HG02970 (cell line): Measurements from ENCODE around the gene KRTAP5-11.
"Not testable (repeated sequence)": the region's sequence is repeated elsewhere in the genome, so short reads cannot be mapped to it uniquely, and the experiment has no call there.

Experiments
- ATAC-seq: cut with Tn5 transposase; IDR thresholded peaks from one replicate; pipeline ENCODE4 v1.9.1; 2021; ENCODE audit warnings: mild to moderate bottlenecking, moderate library complexity, moderate number of reproducible peaks; ENCODE audit not compliant: unreplicated experiment, low FRiP score

The KRTAP5-11 gene

DNA sequence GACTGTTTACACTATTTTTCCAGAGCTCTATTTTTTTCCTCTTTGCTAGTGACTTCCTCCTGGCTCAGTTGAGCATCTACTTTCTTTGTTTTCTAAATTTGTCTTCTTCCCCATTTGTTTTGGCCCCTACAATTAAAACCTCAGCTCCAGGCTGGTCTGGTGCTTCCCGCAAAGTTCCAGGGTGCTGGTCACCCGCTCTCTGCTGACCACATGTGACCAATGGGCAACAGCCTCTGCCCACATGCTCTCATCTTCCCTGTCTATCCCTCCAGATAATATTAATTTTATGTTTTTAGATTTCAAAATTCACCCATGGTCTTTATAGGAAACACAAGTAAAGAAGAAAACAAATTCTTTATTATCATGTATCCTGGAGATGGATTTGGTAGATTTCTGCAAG is 294 bp upstream of the KRTAP5-11 start:
- not testable (repeated sequence) for ATAC-seq

DNA sequence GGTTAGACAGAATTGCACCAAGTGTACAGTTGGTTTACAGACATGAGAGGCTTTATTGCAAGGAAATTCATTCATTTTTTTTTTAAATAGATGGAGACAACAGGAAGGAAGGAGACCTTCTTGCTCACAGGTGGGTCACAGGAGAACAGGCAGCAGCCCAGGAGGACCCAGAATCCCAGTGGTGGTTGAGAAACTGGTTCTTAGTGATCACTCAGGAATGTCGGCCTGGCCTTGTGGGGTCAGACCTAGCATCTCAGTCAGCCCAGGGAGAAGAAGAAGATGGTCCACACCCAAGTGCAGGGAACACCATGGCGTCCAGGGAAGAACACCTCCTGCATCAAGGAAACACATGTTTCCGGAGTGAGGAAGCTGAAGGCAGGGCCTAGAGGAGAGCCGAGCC is 849 bp downstream of the KRTAP5-11 start:
- no peak for ATAC-seq

DNA sequence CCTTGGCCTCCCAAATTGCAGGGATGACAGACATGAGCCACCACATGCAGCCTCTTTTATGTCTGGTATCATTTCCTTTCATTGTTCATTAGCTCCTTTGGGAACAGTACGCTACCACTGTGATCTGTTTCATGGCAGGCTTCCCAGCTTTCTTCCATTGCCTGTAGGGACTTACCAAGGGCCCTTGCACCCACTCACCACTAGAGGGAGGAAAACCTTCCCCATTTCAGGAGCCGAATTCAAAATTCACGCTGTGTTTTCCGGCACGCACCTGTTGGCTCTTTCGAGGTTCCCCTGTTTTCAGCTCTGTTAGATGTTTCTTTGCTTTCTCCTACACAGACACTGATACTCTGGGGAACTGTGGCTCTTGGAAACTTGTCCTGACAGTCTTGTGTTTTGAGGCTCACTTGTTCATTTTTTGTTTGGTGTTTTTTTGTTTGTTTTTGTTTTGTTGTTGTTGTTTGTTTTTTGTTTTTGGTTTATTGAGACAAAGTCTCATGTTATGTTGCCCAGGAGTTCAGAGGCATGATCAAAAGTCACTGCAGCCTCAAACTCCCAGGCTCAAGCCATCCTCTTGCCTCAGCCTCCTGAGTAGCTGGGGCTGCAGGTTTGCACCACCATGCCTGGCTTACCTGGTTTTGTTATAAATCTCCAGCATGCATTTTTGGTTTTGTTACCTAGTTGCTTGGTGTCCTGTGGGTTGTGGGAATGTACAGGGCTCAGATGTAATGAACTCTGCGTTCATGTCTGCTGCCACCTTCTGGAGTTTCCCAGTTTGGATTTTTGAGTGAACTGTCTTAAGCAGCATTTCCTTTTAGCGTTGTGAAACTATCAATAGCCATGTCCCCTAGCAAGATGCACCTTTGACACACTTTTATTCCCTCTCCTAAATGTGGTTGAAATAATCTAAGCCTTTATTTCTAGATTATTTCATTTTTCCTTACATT is 2.3 kb downstream of the KRTAP5-11 start:
- no peak for ATAC-seq

DNA sequence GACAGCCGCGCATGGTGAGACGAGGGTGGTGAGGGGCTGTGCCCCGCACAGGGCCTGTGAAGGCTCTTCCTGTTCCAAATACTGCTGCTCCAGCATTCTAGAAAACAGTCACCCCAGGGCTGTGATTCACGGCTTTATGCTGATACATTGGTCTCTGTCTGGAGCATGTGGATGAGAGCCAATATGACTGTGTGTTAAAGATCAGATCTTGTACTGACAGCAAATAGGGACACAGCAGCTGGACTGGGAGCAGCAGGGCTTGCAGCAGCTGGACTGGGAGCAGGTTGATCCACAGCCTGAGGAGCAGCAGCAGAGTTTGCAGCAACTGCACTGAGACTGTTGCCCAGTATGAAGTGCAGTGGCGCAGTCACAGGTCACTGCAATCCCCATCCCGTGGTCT is 3.2 kb downstream of the KRTAP5-11 start:
- ATAC-seq: not testable (repeated sequence)

DNA sequence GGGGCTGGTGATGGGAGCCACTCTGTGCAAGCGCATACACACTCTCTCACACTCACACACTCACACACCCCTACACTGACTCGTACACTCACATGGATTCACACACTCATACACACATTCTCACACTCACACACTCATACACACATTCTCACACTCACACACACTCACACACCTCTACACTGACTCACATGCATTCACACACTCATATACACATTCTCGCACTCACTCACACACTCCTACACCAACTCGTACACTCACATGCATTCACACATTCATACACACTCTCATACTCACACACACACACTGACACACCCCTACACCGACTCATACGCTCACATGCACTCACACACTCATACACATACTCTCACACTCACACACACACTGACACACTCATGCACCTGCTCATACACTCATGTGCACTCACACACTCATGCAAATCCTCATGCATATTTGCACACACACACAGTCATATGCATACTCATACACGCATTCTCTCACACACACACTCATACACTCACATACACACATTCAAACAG is 5.1 kb downstream of the KRTAP5-11 start:
- no peak for ATAC-seq

DNA sequence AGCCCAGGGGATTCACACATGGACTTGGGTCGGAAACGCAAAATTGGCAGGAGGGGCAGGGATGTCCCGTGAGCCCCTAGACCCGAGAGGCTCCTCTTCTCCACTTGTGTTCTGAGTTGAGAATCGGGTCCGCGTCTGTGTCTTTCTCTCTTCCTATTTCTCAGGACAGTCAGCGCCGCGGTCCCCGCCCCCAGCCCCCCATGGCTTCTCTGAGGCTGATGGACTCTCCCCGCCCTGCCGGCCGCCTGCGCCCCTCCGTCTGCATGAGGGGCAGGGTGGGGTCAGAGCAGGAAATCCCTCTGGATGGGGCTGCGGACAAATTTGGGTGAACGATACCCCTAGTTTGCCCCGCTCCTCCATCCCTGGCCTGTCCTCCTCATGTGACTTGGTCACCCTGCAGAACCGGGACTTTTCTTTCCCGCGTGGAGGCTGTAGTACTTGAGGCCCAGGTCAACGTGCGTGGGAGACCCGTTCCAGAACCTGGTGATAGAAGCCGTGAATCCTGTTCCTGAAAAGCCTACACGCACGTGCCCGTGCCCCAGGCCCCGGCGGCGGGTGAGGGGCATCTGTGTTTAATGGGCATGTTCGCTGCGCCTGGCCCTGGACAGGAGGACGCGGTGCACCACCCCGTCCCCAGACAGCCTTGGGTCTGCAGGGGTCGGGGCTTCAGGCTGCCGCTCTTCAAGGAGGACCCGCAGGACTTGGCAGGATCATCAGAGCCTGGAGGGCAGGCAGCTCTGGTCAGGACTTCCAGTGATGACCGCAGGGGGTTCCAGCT is 5.8 kb downstream of the KRTAP5-11 start:
- ATAC-seq: not testable (repeated sequence)

DNA sequence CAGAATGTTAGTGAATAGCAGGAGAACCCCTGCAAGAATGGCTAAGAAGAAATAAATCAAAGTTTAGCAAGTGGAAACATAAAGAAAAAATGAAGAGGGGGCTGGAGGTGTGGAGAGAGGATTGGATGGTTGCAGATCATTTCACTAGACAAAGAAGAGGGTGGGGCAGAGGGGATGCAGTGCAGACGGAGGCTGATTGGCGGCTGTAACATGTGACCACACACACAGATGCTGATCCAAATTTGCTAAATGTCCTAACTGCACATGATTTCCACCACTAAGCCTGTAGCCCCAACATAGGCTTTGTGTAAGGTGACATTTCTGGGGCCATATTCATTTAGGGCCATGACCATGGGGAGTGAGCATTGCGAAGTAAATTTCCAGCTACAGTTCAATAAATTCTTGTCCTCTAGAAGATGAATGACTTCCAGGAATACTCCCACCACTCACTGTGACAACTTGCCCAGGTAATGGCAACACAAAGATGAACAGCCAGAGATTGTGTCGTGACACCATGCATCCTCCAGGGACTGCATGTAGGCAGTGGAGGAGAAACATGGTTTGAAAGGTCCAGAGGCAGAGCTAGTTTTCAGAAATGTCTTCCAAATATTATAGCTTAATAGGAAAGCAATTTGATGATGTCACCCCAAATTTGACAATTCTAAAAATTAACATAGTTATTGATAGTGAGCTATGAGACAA is 6.8 kb downstream of the KRTAP5-11 start:
- ATAC-seq: no peak

DNA sequence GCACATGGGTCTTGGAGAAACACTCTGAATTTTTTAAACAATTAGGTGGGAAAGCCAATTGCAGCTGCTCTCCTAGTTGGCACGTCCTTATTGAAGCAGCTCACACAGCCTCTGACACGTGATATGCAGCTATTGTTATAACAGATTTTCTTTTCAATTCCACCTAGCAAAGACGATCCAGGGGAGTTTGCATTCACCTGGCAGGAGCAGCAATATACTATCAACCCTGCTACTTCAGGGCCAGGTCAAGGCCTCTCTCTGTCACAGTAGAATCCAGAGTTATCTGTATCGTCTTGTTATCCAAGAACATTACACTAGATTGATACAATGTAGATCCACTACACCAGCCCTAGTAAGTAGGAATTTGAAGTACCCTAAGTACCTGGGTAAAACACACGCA is 8.3 kb downstream of the KRTAP5-11 start:
- no peak for ATAC-seq

DNA sequence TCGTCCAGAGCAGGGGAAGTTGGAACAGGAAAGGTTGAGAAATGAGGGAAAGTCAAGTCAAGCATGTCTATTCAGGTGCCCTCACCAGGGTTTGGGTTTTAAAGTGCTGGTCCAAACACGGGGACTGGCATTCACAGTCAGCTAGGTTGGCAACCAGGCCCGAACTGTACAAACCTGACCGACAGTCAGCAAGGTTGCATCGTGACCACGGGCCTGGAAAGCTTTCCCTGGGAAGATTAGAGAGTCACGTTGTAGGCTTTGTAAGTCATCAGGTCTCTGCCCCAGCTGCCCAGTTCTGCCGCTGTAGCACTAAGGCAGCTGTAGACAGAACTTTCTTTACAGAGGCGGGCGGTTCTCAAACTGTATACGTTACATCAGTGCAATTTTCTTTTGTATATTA is 9.9 kb downstream of the KRTAP5-11 start:
- no peak for ATAC-seq

DNA sequence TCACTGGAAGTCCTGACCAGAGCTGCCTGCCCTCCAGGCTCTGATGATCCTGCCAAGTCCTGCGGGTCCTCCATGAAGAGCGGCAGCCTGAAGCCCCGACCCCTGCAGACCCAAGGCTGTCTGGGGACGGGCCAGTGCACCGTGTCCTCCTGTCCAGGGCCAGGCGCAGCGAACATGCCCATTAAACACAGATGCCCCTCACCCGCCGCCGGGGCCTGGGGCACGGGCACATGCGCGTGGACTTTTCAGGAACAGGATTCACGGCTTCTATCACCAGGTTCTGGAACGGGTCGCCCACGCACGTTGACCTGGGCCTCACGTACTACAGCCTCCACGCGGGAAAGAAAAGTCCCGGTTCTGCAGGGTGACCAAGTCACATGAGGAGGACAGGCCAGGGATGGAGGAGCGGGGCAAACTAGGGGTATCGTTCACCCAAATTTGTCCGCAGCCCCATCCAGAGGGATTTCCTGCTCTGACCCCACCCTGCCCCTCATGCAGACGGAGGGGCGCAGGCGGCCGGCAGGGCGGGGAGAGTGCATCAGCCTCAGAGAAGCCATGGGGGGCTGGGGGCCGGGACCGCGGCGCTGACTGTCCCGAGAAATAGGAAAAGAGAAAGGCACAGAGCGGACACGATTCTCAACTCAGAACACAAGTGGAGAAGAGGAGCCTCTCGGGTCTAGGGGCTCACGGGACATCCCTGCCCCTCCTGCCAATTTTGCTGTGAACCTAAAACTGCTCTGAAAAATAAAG is 11.4 kb downstream of the KRTAP5-11 start:
- ATAC-seq: not testable (repeated sequence)

DNA sequence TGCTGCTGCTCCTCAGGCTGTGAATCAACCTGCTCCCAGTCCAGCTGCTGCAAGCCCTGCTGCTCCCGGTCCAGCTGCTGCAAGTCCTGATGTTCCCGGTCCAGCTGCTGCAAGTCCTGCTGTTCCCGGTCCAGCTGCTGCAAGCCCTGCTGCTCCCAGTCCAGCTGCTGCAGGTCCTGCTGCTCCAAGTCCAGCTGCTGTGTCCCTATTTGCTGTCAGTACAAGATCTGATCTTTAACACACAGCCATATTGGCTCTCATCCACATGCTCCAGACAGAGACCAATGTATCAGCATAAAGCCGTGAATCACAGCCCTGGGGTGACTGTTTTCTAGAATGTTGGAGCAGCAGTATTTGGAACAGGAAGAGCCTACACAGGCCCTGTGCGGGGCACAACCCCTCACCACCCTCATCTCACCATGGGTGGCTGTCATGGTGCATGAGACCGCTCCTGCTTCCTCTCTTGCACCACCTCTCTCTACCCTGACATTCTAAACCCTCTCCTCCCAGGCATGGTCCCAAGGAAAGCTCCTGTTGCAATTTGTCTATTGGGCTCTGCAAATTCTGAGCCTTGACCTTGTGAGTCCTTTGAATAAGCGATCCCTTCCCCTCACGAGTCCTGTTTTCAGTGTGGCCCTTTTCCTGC is 13.8 kb downstream of the KRTAP5-11 start:
- ATAC-seq: no peak

DNA sequence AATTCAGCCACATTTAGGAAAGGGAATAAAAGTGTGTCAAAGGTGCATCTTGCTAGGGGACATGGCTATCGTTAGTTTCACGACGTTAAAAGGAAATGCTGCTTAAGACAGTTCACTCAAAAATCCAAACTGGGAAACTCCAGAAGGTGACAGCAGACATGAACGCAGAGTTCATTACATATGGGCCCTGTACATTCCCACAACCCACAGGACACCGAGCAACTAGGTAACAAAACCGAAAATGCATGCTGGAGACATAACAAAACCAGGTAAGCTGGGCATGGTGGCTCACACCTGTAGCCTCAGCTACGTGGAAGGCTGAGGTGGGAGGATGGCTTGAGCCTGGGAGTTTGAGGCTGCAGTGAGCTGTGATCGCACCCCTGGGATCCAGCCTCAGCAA is 15.0 kb downstream of the KRTAP5-11 start:
- not testable (repeated sequence) for ATAC-seq

DNA sequence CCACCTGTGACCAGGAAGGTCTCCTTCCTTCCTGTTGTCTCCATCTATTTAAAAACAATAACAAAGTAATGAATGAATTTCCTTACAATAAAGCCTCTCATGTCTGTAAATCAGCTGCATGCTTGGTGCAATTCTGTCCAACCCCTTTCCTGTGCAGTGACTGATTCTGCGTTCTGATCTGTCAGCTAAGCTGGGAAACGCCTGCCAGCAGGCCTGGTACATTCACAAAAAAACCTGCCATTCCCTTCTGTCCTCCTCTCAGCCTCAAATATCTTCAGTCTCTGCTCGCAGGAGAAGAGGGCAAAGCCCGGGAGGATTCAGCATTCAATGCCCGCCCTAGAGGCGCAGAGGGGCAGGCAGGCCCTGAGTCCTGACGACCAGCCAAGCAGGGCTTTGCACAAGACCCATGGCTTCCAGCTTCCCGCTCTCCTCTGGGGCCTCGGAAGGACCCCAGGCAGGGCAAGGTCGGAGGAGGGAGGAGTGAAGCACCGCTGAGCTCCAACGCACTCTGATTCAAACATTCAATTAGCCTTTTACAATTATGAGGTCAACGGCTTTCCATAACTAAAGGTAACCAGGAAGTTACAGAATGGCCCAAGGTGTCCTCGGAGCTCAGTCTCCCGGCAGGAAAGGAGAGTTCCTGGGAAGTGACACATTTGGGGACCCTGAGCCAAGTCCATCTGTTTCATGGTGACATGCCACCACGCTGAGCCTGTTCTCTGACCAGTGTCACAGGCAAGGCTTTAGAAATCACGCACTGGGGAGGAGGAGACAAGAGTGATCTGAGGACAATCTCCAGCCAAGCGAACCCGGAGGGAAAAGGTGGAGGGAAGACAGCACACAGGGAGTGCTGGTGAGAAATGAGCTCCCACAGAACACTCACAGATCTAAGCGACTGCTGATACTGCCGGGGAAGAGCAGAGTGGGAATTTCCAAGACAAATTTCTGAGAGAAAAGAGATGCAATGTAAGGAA is 15.8 kb downstream of the KRTAP5-11 start:
- not testable (repeated sequence) for ATAC-seq

DNA sequence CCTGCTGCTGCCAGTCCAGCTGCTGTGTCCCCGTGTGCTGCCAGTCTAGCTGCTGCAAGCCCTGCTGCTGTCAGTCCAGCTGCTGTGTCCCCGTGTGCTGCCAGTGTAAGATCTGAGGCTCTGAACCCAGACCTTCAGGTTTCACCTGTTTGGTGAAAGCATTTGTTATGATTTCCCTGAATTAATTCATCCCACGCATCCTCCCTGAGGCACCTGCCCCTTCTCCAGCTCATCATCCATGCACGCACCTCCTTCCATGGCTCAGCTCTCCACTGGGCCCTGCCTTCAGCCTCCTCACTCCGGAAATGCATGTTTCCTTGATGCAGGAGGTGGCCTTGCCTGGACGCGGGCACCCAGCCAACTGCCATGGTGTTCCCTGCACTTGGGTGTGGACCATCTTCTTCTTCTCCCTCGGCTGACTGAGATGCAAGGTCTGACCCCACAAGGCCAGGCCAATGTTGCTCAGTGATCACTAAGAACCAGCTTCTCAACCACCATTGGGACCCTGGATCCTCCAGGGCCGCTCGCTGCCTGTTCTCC is 16.5 kb downstream of the KRTAP5-11 start:
- ATAC-seq: no peak

DNA sequence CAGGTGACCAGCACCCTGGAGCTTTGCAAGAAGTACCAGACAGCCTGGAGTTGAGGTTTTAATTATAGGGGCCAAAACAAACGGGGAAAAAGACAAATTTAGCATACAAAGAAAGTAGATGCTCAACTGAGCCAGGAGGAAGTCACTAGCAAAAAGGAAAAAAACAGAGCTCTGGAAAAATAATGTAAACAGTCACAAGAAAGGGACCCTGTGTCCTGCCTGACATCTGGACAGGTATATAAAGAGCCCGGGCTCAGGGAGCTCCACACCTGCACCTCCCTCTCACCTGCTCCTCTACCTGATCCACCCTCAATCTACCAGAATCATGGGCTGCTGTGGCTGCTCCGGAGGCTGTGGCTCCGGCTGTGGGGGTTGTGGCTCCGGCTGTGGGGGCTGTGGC is 17.4 kb downstream of the KRTAP5-11 start, which contains the start of gene KRTAP5-10:
Gene KRTAP5-10, plus strand, starts transcription at position 301 of the 400 bp plus-strand sequence. Its CDS starts 25 bp downstream, at position 326.
- ATAC-seq: no peak

DNA sequence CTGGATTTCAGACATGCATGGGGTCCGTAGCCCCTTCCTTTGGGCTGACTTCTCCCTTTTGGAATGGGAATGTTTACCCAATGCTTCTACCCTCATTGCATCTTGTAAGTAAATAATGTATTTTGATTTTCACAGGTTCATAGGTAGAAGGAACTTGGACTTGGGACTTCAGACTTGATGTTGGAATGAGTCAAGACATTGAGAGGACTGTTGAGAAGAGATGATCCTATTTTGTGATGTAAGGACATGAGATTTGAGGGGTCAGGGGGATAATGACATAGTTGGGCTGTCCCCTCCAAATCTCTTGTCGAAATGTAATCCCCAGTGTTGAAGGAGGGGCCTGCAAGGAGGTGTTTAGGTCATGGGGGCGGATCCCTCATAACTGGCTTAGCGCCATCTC is 18.2 kb downstream of the KRTAP5-11 start:
- ATAC-seq: no peak

DNA sequence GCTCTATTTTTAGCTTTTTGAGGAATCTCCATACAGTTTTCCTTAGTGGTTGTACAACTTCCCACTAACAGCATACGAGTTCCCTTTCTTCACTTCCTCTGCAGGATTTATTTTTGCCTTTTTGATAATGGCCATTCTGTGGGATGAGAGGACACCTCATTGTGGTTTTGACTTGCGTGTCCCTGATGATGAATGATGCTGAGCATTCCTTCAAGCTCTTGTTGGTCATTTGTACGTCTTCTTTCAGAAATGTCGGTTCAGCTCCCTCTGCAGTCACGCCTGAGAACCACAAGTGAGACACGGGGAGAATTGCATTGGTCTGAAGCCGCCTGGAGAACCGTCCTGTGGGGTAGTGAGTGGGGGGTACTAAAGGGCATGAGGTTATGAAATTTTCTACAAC is 19.3 kb downstream of the KRTAP5-11 start:
- ATAC-seq: no peak

DNA sequence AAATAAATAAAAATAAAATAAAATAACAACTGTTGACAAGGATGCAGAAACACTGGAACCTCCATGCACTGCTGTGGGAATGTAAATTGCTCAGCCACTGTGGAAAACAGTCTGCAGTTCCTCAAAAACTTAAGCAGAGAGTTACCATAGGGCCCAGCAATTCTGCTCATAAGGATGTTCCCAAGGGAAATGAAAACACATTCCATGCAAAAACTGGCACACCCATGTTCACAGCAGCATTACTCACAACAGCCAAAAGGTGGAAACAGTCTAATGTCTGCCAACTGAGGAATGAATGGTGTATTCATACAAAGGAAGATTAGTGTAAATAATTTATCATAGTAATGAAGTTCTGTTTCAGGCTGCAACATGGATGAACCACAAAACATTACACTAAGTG is 20.6 kb downstream of the KRTAP5-11 start:
- no peak for ATAC-seq
